HepG2 (cell line): ENCODE data around the gene MRPS31. TPM values are rescaled to one million over a fixed set of nuclear protein-coding genes. Genes with fewer than 3 reads are reported as not detected.

Source experiments
- BCL6 ChIP-seq: IDR thresholded peaks from 2 replicates; pipeline ENCODE4 v1.6.1; 2016; ENCODE audit warnings: missing genetic modification reagents, missing compliant biosample characterization
- HOMEZ ChIP-seq: IDR thresholded peaks from 2 replicates; pipeline ENCODE4 v1.6.1; 2016; ENCODE audit warnings: low read depth
- MTF2 ChIP-seq: sonication (generic); formaldehyde crosslinking; IDR thresholded peaks from 2 replicates; pipeline ENCODE4 v1.5.0; 2020; ENCODE audit warnings: missing genetic modification reagents, borderline replicate concordance
- NFYB ChIP-seq: sonication (generic); formaldehyde crosslinking; IDR thresholded peaks from 2 replicates; pipeline ENCODE4 v1.4.0; 2020; ENCODE audit warnings: missing genetic modification reagents
- NRL ChIP-seq: sonication (generic); formaldehyde crosslinking; IDR thresholded peaks from 2 replicates; pipeline ENCODE4 v1.5.0; 2020; ENCODE audit warnings: missing genetic modification reagents, mild to moderate bottlenecking, moderate library complexity, borderline replicate concordance
- RFXAP ChIP-seq: sonication (generic); formaldehyde crosslinking; IDR thresholded peaks from 2 replicates; pipeline ENCODE4 v1.4.0; 2020; ENCODE audit warnings: missing genetic modification reagents, borderline replicate concordance
- STAG1 ChIP-seq: sonication (generic); formaldehyde crosslinking; IDR thresholded peaks from 2 replicates; pipeline ENCODE4 v1.4.0; 2020; ENCODE audit warnings: missing genetic modification reagents
- YEATS4 ChIP-seq: sonication (generic); formaldehyde crosslinking; IDR thresholded peaks from 2 replicates; pipeline ENCODE4 v1.4.0; 2020; ENCODE audit warnings: missing genetic modification reagents, borderline replicate concordance
- ZBTB4 ChIP-seq: sonication (generic); formaldehyde crosslinking; IDR thresholded peaks from 2 replicates; pipeline ENCODE4 v1.4.0; 2020; ENCODE audit warnings: missing genetic modification reagents, mild to moderate bottlenecking, borderline replicate concordance
- ZNF317 ChIP-seq: sonication (generic); formaldehyde crosslinking; IDR thresholded peaks from 2 replicates; pipeline ENCODE4 v1.5.0; 2020; ENCODE audit warnings: mild to moderate bottlenecking, missing genetic modification reagents
- ZNF574 ChIP-seq: sonication (generic); formaldehyde crosslinking; IDR thresholded peaks from 2 replicates; pipeline ENCODE4 v1.4.0; 2020; ENCODE audit warnings: missing genetic modification reagents
- ZNF616 ChIP-seq: sonication (generic); formaldehyde crosslinking; IDR thresholded peaks from 2 replicates; pipeline ENCODE4 v1.5.0; 2020; ENCODE audit warnings: low read depth, mild to moderate bottlenecking, missing genetic modification reagents
- ZNF670 ChIP-seq: sonication (generic); formaldehyde crosslinking; IDR thresholded peaks from 2 replicates; pipeline ENCODE4 v1.8.0; 2022; ENCODE audit warnings: mild to moderate bottlenecking, missing genetic modification reagents, borderline replicate concordance
- ZNF687 ChIP-seq: sonication (generic); formaldehyde crosslinking; IDR thresholded peaks from 2 replicates; pipeline ENCODE4 v1.5.1; 2020; ENCODE audit warnings: mild to moderate bottlenecking, missing genetic modification reagents, moderate library complexity
- ZNF782 ChIP-seq: sonication (generic); formaldehyde crosslinking; IDR thresholded peaks from 2 replicates; pipeline ENCODE4 v1.4.0; 2020; ENCODE audit warnings: missing genetic modification reagents, mild to moderate bottlenecking, borderline replicate concordance
- ZSCAN21 ChIP-seq: sonication (generic); formaldehyde crosslinking; IDR thresholded peaks from 2 replicates; pipeline ENCODE4 v1.8.0; 2022; ENCODE audit warnings: mild to moderate bottlenecking, missing genetic modification reagents, moderate library complexity, borderline replicate concordance
- polyA plus RNA-seq, 8 experiments: library from polyadenylated mRNA; depleted of rRNA in 3 of 8; stranded (reverse) in 7 of 8; unstranded in 1 of 8; fragments of >200 nt; fragmentation: Illumina TruSeq in 4 of 8; extraction: Trizol in 4 of 8; gene quantifications; 2 replicates each; pipeline versions ENCODE4 v1.2.1 to v1.2.3, GENCODE V29; 2011 to 2016; ENCODE audit warnings: low read depth in 4 of 8, missing spikeins in 1 of 8, mixed read lengths in 1 of 8; ENCODE audit not compliant: insufficient read depth in 1 of 8
- total RNA-seq, 5 experiments: library from RNA; depleted of rRNA; stranded (reverse); fragments of >200 nt; fragmentation: Illumina TruSeq; extraction: Trizol; gene quantifications; 2 replicates each; pipeline ENCODE4 v1.2.3, GENCODE V29; 2016; ENCODE audit warnings: low read depth in 1 of 5

Gene MRPS31
- total and polyA plus RNA-seq, 2 of the 13 experiments (the other 11 are each of a cell fraction or from before 2014, with no cell fraction given), result 23.7 to 34.1 TPM

DNA sequence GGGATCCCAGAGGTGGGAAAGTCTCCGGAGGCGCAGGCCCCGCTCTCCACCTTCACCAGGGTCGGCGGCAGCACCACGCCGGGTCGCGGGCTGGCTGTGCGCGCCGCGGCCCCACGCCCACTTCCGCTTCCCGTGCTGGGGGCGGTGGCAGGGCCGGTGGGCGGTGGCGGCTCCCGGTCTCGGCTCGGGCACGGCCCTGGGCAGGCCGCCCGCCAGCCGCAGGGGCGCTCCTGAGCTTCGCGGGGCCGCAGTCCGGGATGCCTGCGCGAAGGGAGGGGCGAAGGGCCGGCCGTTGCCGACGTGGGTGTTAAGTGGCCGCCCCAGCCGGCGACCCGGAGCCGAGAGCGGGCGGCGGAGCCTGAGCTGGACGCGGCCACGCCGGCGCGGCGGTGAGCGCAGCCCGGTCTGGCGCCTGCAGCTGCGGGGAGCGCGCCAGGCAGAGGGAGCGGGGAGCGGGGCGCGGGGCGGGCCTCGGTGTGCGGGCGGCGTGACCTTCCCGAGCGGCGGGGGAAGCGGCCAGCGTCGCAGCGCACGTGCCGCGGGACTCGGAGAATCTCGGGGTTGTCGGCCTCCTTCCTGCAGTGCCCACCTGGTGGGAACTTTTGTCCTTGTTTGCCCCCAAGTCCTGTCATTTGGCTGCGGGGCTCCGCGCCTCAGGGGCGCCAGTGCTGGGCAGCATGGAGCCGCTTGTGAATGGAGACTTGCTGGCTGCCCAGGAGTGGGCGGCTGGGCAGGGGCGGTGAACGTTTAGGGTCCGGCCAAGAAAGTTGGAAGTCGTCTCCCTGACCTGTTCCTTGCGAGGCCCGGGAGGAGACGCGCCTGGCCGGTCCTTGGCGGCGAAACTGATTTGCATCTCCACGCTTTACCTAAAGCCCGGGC is 18.5 kb upstream of the MRPS31 start, which contains the start of gene SLC25A15 (continued):
- peak; percentile 90 for TF ChIP-seq ZNF574 (CRISPR knock-in tag)
- 0 out of 2 replicates have a peak, but pooled peaks have one; percentile 18 for TF ChIP-seq ZNF782 (CRISPR knock-in tag)
- peak; percentile 59; the same call in 1 of the 2 replicates for TF ChIP-seq MTF2 (CRISPR knock-in tag)
- peak; percentile 85 for TF ChIP-seq ZNF687
- peak; percentile 74 for TF ChIP-seq YEATS4 (CRISPR knock-in tag)
- TF ChIP-seq NRL (CRISPR knock-in tag), result no peak
- TF ChIP-seq ZNF616 (CRISPR knock-in tag), result peak; percentile 58; the same call in 1 of the 2 replicates
- peak; percentile 59; the same call in 1 of the 2 replicates for TF ChIP-seq RFXAP
- TF ChIP-seq ZNF317, result no peak
- peak; percentile 58 for TF ChIP-seq STAG1
- TF ChIP-seq ZSCAN21 (CRISPR knock-in tag), result peak; percentile 32; the same call in 1 of the 2 replicates
- TF ChIP-seq ZNF670 (CRISPR knock-in tag), result no peak
- no peak for TF ChIP-seq BCL6 (CRISPR knock-in tag)
- no peak for TF ChIP-seq NFYB (CRISPR knock-in tag)
- no peak for TF ChIP-seq ZBTB4
- TF ChIP-seq HOMEZ (CRISPR knock-in tag), result no peak
